OCI-LY3 (cell line): Measurements from ENCODE around the gene ZNF740.

ENCODE experiments used
- CTCF ChIP-seq: fragments of 200-600, 300-600 bp; sonication (generic); IDR thresholded peaks from 2 replicates; pipeline ENCODE4 v1.5.1; 2014; ENCODE audit warnings: antibody characterized with exemption, low read length, low read depth
- EZH2phosphoT487 ChIP-seq: fragments of 200-600 bp; shearing (Covaris generic); IDR thresholded peaks from 2 replicates; pipeline ENCODE4 v1.6.1; 2018; ENCODE audit warnings: antibody characterized with exemption, mixed run types, low read depth

GRCh38 chr12:53133722-53134121 lies 46.8 kb upstream of the ZNF740 start:
- TF ChIP-seq CTCF, result no peak
- no peak for TF ChIP-seq EZH2phosphoT487
